CD4-positive, alpha-beta T cell (primary cell): Measurements from ENCODE around the gene SLX4. TPM values are rescaled to one million over a fixed set of nuclear protein-coding genes. Genes with fewer than 3 reads are reported as not detected.
A peak's percentile ranks its signal among the peaks of the same experiment; 100 is the strongest.
"Not testable (repeated sequence)": the region's sequence is repeated elsewhere in the genome, so short reads cannot be mapped to it uniquely, and the experiment has no call there.

Source experiments
- ATAC-seq: fragments of 200-7000 bp; cut with Tn5 transposase; one replicate; pipeline ENCODE4 v1.10.0; 2022; ENCODE audit warnings: mild to moderate bottlenecking; ENCODE audit not compliant: poor library complexity
- CTCF ChIA-PET: fragments of 350-600 bp; sonication (Branson Sonifier 250); formaldehyde crosslinking; loops from one replicate; lab custom pipeline; 2021; ENCODE audit warnings: antibody characterized with exemption, inconsistent platforms; lab: Charles Lee
- POLR2A ChIA-PET: fragments of 350-600 bp; sonication (Branson Sonifier 250); formaldehyde crosslinking; loops from one replicate; lab custom pipeline; 2021; ENCODE audit warnings: antibody characterized with exemption, inconsistent platforms; lab: Charles Lee
- DNase-seq, 14 experiments: peaks; one replicate each; pipeline ENCODE4 v3.0.0-alpha.2; 2013 to 2020; ENCODE audit warnings: mixed read lengths in 2 of 14
- H3K27ac ChIP-seq, 2 donors: one replicate each; pipeline versions ENCODE4 v1.5.1 to v1.7.0; 2013; ENCODE audit warnings: low read length in 2 of 2, low read depth in 1 of 2, mild to moderate bottlenecking in 1 of 2
- H3K27me3 ChIP-seq, 2 experiments: 1 replicate in 1 of 2; 2 replicates in 1 of 2; pipeline versions ENCODE4 v1.6.1 to v1.7.0; 2013; ENCODE audit warnings: low read length in 2 of 2, control low read depth in 1 of 2, mild to moderate bottlenecking in 1 of 2, moderate library complexity in 1 of 2; ENCODE audit not compliant: insufficient read depth in 2 of 2, control insufficient read depth in 1 of 2
- H3K36me3 ChIP-seq: one replicate; pipeline ENCODE4 v1.6.1; 2013; ENCODE audit warnings: low read length, control low read depth; ENCODE audit not compliant: insufficient read depth
- H3K4me1 ChIP-seq: one replicate; pipeline ENCODE4 v1.6.1; 2013; ENCODE audit warnings: low read length, control low read depth; ENCODE audit not compliant: insufficient read depth
- H3K4me3 ChIP-seq: one replicate; pipeline ENCODE4 v1.5.1; 2013; ENCODE audit warnings: mild to moderate bottlenecking, low read length, moderate library complexity
- H3K9me3 ChIP-seq, 2 experiments: 1 replicate in 1 of 2; 2 replicates in 1 of 2; pipeline versions ENCODE4 v1.6.1 to v1.7.0; 2013; ENCODE audit warnings: low read length in 2 of 2, mild to moderate bottlenecking in 2 of 2, control low read depth in 1 of 2, moderate library complexity in 1 of 2; ENCODE audit not compliant: control insufficient read depth in 1 of 2, insufficient read depth in 1 of 2
- H3K27ac Mint-ChIP-seq: one replicate; pipeline ENCODE4 v1.8.0; 2020; ENCODE audit warnings: mixed read lengths
- H3K27me3 Mint-ChIP-seq: one replicate; pipeline ENCODE4 v1.8.0; 2021; ENCODE audit warnings: mixed read lengths
- H3K36me3 Mint-ChIP-seq: one replicate; pipeline ENCODE4 v1.8.0; 2021; ENCODE audit warnings: low read depth, mixed read lengths
- H3K4me1 Mint-ChIP-seq: one replicate; pipeline ENCODE4 v1.8.0; 2021; ENCODE audit warnings: low read depth, mixed read lengths
- H3K4me3 Mint-ChIP-seq: one replicate; pipeline ENCODE4 v1.8.0; 2020; ENCODE audit warnings: mild to moderate bottlenecking, mixed read lengths
- H3K9me3 Mint-ChIP-seq: one replicate; pipeline ENCODE4 v1.8.0; 2020; ENCODE audit warnings: mixed read lengths
- intact Hi-C, 2 experiments: fragments of 100-400 bp; cut with DNase I in 1 of 2; cut with micrococcal nuclease in 1 of 2; formaldehyde crosslinking; loops; one replicate each; pipeline versions ENCODE4 v1.15.1 to v1.9.0; 2023 to 2025; cut with DNase I, micrococcal nuclease
- total RNA-seq, 174 experiments: library from RNA in 2 of 174; stranded (reverse) in 2 of 174; gene quantifications; one replicate each; pipeline ENCODE4 v1.2.3 and lab custom pipeline; 2021 to 2026
- TF ChIP-seq, protein P1 (sequence below): fragments of 200-600 bp; IDR thresholded peaks from one replicate; pipeline ENCODE4 v1.8.0; 2022; ENCODE audit warnings: antibody characterized with exemption, mild to moderate bottlenecking

SLX4 gene
- total RNA-seq, 2 experiments from 2014 or later = 5.1 to 5.2 TPM

DNA sequence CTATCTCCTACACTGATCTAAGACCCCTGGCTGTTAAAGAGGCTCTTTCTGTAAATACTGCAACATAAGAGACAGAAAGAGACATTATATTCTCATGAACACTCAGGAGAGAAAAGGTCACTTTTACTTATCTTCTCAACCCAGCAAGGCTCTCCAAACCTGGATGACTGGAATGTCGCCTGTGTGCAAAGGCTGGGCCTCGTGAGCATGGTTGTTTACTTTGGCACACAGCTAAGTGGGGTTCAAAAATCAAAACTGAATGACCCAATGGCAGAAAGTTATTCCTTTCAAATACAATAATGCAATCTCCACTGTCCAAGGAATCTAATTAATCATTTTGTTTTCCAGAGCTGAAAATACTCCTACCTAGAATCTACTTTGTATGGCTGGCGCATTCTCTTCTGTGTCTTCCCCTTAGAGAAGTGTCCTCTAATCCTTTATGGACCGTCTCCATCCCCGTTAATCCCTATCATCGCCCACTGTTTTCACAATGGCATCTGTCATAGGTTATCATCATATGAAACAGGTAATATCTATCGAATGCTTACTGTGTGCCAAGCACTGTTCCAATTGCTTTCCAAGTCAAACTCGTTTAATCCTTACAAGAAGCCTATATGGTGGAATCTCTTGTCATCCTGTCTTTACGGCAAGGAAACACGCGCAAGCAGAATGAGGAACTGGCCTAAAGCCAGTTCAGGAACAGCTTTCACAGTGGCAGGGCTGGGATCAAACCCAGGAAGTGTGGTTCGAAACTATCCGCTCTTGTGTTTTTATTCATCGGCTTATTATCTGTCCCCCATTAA, 1.3 kb downstream of the SLX4 start:
- H3K9me3 ChIP-seq = no peaks in the 10 kb centered on the region
- DNase-seq (peak in 1 of 14 experiments; percentile 31), ATAC-seq (no peak)
- H3K4me3 ChIP-seq = peak overlapping the region; percentile 95
- peaks cover 3% of the 10 kb centered on the region for H3K36me3 ChIP-seq
- no peaks in the 10 kb centered on the region for H3K27me3 ChIP-seq
- H3K4me1 ChIP-seq = peaks cover 35% of the 10 kb centered on the region
- ChIA-PET CTCF (no interaction called here), POLR2A (no interaction called here)
- peaks cover 23% of the 10 kb centered on the region for H3K36me3 Mint-ChIP-seq
- H3K4me3 Mint-ChIP-seq = peak overlapping the region; percentile 98
- TF ChIP-seq, protein P1, sequence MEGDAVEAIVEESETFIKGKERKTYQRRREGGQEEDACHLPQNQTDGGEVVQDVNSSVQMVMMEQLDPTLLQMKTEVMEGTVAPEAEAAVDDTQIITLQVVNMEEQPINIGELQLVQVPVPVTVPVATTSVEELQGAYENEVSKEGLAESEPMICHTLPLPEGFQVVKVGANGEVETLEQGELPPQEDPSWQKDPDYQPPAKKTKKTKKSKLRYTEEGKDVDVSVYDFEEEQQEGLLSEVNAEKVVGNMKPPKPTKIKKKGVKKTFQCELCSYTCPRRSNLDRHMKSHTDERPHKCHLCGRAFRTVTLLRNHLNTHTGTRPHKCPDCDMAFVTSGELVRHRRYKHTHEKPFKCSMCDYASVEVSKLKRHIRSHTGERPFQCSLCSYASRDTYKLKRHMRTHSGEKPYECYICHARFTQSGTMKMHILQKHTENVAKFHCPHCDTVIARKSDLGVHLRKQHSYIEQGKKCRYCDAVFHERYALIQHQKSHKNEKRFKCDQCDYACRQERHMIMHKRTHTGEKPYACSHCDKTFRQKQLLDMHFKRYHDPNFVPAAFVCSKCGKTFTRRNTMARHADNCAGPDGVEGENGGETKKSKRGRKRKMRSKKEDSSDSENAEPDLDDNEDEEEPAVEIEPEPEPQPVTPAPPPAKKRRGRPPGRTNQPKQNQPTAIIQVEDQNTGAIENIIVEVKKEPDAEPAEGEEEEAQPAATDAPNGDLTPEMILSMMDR = no peak
- H3K27me3 Mint-ChIP-seq = no peaks in the 10 kb centered on the region
- no peak overlapping the region for H3K27ac ChIP-seq
- peaks cover 43% of the 10 kb centered on the region for H3K4me1 Mint-ChIP-seq
- intact Hi-C loops = loop anchor here (2.0 to 5.0 kb wide), 6 partner anchors 31 to 327 kb away; partner anchors contain the start of genes CREBBP (in 1 of the 2), NLRC3 (in 1 of the 2), TRAP1 (in 1 of the 2) and ZNF263 (in 1 of the 2)
- no peaks in the 10 kb centered on the region for H3K9me3 Mint-ChIP-seq
- peak overlapping the region; percentile 90 for H3K27ac Mint-ChIP-seq

- H3K27ac Mint-ChIP-seq, H3K27me3 ChIP-seq, ATAC-seq, POLR2A ChIA-PET, H3K9me3 ChIP-seq, CTCF ChIA-PET, H3K27ac ChIP-seq, H3K4me3 ChIP-seq, H3K9me3 Mint-ChIP-seq, DNase-seq, H3K36me3 ChIP-seq, H3K27me3 Mint-ChIP-seq: not testable (repeated sequence)
- intact Hi-C loops = loop anchor here in 1 of 2 experiments (5.0 kb wide), 1 partner anchor 47 kb away; no protein-coding TSS in a partner anchor
- peaks cover 29% of the 10 kb centered on the region for H3K4me1 ChIP-seq
- H3K36me3 Mint-ChIP-seq = peaks cover 21% of the 10 kb centered on the region
- H3K4me1 Mint-ChIP-seq = peaks cover 33% of the 10 kb centered on the region
- peak overlapping the region; percentile 18 for H3K4me3 Mint-ChIP-seq
These were observed 2.4 kb downstream of the SLX4 start for GRCh38 chr16:3608976-3609375.

DNA sequence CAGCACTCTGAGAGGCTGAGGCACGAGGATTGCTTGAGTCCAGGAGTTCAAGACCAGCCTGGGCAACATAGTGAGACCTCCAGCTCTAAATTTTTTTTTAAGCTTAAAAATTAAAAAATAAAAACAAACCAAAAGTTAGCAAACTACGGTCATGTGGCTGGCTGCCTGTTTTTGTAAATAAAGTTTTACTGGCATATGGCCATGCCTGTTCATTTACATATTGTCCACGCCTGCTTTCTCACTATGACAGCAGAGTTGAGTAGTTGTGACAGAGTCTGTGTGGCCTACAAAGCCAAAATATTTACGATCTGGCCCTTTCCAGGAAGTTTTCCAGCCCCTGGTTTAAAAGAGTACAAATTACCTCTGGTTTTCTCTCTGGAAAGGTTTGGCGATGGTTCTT, 3.3 kb downstream of the SLX4 start:
- CTCF ChIA-PET = no interaction called here
- DNase-seq (no peak), ATAC-seq (no peak)
- H3K4me3 ChIP-seq = no peak overlapping the region
- H3K27me3 ChIP-seq = no peaks in the 10 kb centered on the region
- peaks cover 22% of the 10 kb centered on the region for H3K4me1 ChIP-seq
- H3K4me1 Mint-ChIP-seq = peaks cover 26% of the 10 kb centered on the region
- no peaks in the 10 kb centered on the region for H3K9me3 Mint-ChIP-seq
- intact Hi-C loops = loop anchor here in 1 of 2 experiments (5.0 kb wide), 1 partner anchor 46 kb away; no protein-coding TSS in a partner anchor
- H3K9me3 ChIP-seq = no peaks in the 10 kb centered on the region
- no peak overlapping the region for H3K27ac ChIP-seq
- peaks cover 3% of the 10 kb centered on the region for H3K36me3 ChIP-seq
- no peak overlapping the region for H3K27ac Mint-ChIP-seq
- H3K27me3 Mint-ChIP-seq = no peaks in the 10 kb centered on the region
- TF ChIP-seq, protein P1 = no peak
- POLR2A ChIA-PET = no interaction called here
- H3K4me3 Mint-ChIP-seq = no peak overlapping the region
- H3K36me3 Mint-ChIP-seq = peaks cover 25% of the 10 kb centered on the region
